Measurements from ENCODE around the gene MFN2.

MFN2 gene

GRCh38 chr1:12014141-12014991 is 34.1 kb downstream of the MFN2 start:
- WGBS (ENCODE audit: extremely low coverage, insufficient coverage, low lambda C conversion rate) = no CpG with 5 or more reads among the region's 16 CpGs
- H2BK15ac ChIP-seq (replicated peaks; ENCODE audit: low read depth) = no peak overlapping the region

GRCh38 chr1:12015001-12015491 is 34.8 kb downstream of the MFN2 start:
- Histone ChIP-seq H3K79me2 (ENCODE audit: control insufficient read depth, insufficient read depth, low read length) (peaks cover 3% of the 10 kb centered on the region), H3K27ac (ENCODE audit: low read depth, low read length) (no peak overlapping the region), H3K4me2 (ENCODE audit: low read length) (no peak overlapping the region), H3K56ac (ENCODE audit: low read length) (no peak overlapping the region), H2BK5ac (ENCODE audit: low read length) (no peak overlapping the region), H3K27me3 (ENCODE audit: insufficient read depth, low read length, poor library complexity) (no peaks in the 10 kb centered on the region), H3K4me1 (ENCODE audit: control insufficient read depth, low read depth, low read length) (no peaks in the 10 kb centered on the region), H3K4ac (ENCODE audit: low read depth, low read length) (no peak overlapping the region), H4K5ac (ENCODE audit: low read length) (no peak overlapping the region), H3K79me1 (ENCODE audit: low read length) (peaks cover 3% of the 10 kb centered on the region), H3K36me3 (ENCODE audit: control insufficient read depth, insufficient read depth, low read length) (peaks cover 7% of the 10 kb centered on the region), H2AK5ac (ENCODE audit: low read length) (no peak overlapping the region), H3K4me3 (ENCODE audit: low read length) (no peak overlapping the region), H3K18ac (ENCODE audit: low read length) (no peak overlapping the region), H2BK120ac (ENCODE audit: low read depth, low read length) (no peak overlapping the region), H3K9ac (ENCODE audit: low read length) (no peak overlapping the region), H4K8ac (ENCODE audit: low read depth, low read length) (no peak overlapping the region), H2BK15ac (replicated peaks; ENCODE audit: low read depth) (no peak overlapping the region), H3K23ac (ENCODE audit: low read length) (no peak overlapping the region)
- DNase-seq = no peak
- no CpG with 5 or more reads among the region's 10 CpGs for WGBS (ENCODE audit: extremely low coverage, insufficient coverage, low lambda C conversion rate)

More at GRCh38 chr1:12014141-12014991, 34.1 kb downstream of the MFN2 start:
- H4K5ac ChIP-seq (ENCODE audit: low read length) = no peak overlapping the region
- H3K4me2 ChIP-seq (ENCODE audit: low read length) = no peak overlapping the region
- no peak overlapping the region for H2BK120ac ChIP-seq (ENCODE audit: low read depth, low read length)
- no peak overlapping the region for H3K23ac ChIP-seq (ENCODE audit: low read length)
- no peak overlapping the region for H3K9ac ChIP-seq (ENCODE audit: low read length)
- H3K79me2 ChIP-seq (ENCODE audit: control insufficient read depth, insufficient read depth, low read length) = no peaks in the 10 kb centered on the region
- no peaks in the 10 kb centered on the region for H3K4me1 ChIP-seq (ENCODE audit: control insufficient read depth, low read depth, low read length)
- peaks cover 7% of the 10 kb centered on the region for H3K36me3 ChIP-seq (ENCODE audit: control insufficient read depth, insufficient read depth, low read length)
- no peak overlapping the region for H3K27ac ChIP-seq (ENCODE audit: low read depth, low read length)
- no peak overlapping the region for H3K4me3 ChIP-seq (ENCODE audit: low read length)
- H3K56ac ChIP-seq (ENCODE audit: low read length) = no peak overlapping the region
- DNase-seq = peak; percentile 70
- no peaks in the 10 kb centered on the region for H3K27me3 ChIP-seq (ENCODE audit: insufficient read depth, low read length, poor library complexity)
- H3K4ac ChIP-seq (ENCODE audit: low read depth, low read length) = no peak overlapping the region
- H3K18ac ChIP-seq (ENCODE audit: low read length) = no peak overlapping the region
- H2BK5ac ChIP-seq (ENCODE audit: low read length) = no peak overlapping the region
- no peak overlapping the region for H4K8ac ChIP-seq (ENCODE audit: low read depth, low read length)
- no peaks in the 10 kb centered on the region for H3K79me1 ChIP-seq (ENCODE audit: low read length)
- no peak overlapping the region for H2AK5ac ChIP-seq (ENCODE audit: low read length)

GRCh38 chr1:12015499-12015898 is 35.3 kb downstream of the MFN2 start:
- no peak overlapping the region for H3K18ac ChIP-seq (ENCODE audit: low read length)
- peaks cover 8% of the 10 kb centered on the region for H3K79me2 ChIP-seq (ENCODE audit: control insufficient read depth, insufficient read depth, low read length)
- no peaks in the 10 kb centered on the region for H3K27me3 ChIP-seq (ENCODE audit: insufficient read depth, low read length, poor library complexity)
- no peaks in the 10 kb centered on the region for H3K4me1 ChIP-seq (ENCODE audit: control insufficient read depth, low read depth, low read length)
- H4K8ac ChIP-seq (ENCODE audit: low read depth, low read length) = no peak overlapping the region
- no peak overlapping the region for H3K4me3 ChIP-seq (ENCODE audit: low read length)
- H4K5ac ChIP-seq (ENCODE audit: low read length) = no peak overlapping the region
- H3K23ac ChIP-seq (ENCODE audit: low read length) = no peak overlapping the region
- H2AK5ac ChIP-seq (ENCODE audit: low read length) = no peak overlapping the region
- H3K27ac ChIP-seq (ENCODE audit: low read depth, low read length) = no peak overlapping the region
- no peak overlapping the region for H3K4me2 ChIP-seq (ENCODE audit: low read length)
- no peak overlapping the region for H3K9ac ChIP-seq (ENCODE audit: low read length)
- peaks cover 7% of the 10 kb centered on the region for H3K36me3 ChIP-seq (ENCODE audit: control insufficient read depth, insufficient read depth, low read length)
- no CpG with 5 or more reads among the region's 9 CpGs for WGBS (ENCODE audit: extremely low coverage, insufficient coverage, low lambda C conversion rate)
- no peak overlapping the region for H3K56ac ChIP-seq (ENCODE audit: low read length)
- H3K4ac ChIP-seq (ENCODE audit: low read depth, low read length) = no peak overlapping the region
- H3K79me1 ChIP-seq (ENCODE audit: low read length) = peaks cover 6% of the 10 kb centered on the region
- no peak overlapping the region for H2BK15ac ChIP-seq (replicated peaks; ENCODE audit: low read depth)
- no peak overlapping the region for H2BK5ac ChIP-seq (ENCODE audit: low read length)
- no peak overlapping the region for H2BK120ac ChIP-seq (ENCODE audit: low read depth, low read length)
- DNase-seq = no peak

DNA sequence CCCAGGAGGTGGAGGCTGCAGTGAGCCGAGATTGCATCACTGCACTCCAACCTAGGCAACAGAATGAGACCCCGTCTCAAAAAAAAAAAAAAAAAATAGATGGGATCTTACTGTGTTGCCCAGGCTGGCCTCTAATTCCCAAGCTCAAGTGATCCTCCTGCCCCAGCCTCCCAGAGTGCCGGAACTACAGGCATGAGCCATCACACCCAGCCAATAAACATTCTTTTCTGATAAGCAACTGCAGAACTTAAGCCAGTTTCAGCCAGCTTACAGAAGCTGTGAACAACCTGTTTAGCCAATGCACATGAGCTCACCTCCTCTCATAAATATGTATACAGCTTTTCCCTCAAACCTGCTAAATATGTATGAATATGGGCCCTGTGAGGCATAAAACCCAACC is 35.9 kb downstream of the MFN2 start:
- Histone ChIP-seq H2BK5ac (ENCODE audit: low read length) (no peak overlapping the region), H3K27me3 (ENCODE audit: insufficient read depth, low read length, poor library complexity) (no peaks in the 10 kb centered on the region), H2BK120ac (ENCODE audit: low read depth, low read length) (no peak overlapping the region), H4K5ac (ENCODE audit: low read length) (no peak overlapping the region), H4K8ac (ENCODE audit: low read depth, low read length) (no peak overlapping the region), H3K36me3 (ENCODE audit: control insufficient read depth, insufficient read depth, low read length) (peaks cover 7% of the 10 kb centered on the region), H3K9ac (ENCODE audit: low read length) (no peak overlapping the region), H3K56ac (ENCODE audit: low read length) (no peak overlapping the region), H3K4me1 (ENCODE audit: control insufficient read depth, low read depth, low read length) (no peaks in the 10 kb centered on the region), H3K4me3 (ENCODE audit: low read length) (no peak overlapping the region), H3K79me2 (ENCODE audit: control insufficient read depth, insufficient read depth, low read length) (peaks cover 8% of the 10 kb centered on the region), H3K27ac (ENCODE audit: low read depth, low read length) (no peak overlapping the region), H3K4ac (ENCODE audit: low read depth, low read length) (no peak overlapping the region), H3K23ac (ENCODE audit: low read length) (no peak overlapping the region), H3K18ac (ENCODE audit: low read length) (no peak overlapping the region), H3K79me1 (ENCODE audit: low read length) (peaks cover 6% of the 10 kb centered on the region), H3K4me2 (ENCODE audit: low read length) (no peak overlapping the region), H2BK15ac (replicated peaks; ENCODE audit: low read depth) (no peak overlapping the region), H2AK5ac (ENCODE audit: low read length) (no peak overlapping the region)
- no peak for DNase-seq
- no CpG with 5 or more reads among the region's 3 CpGs for WGBS (ENCODE audit: extremely low coverage, insufficient coverage, low lambda C conversion rate)

DNA sequence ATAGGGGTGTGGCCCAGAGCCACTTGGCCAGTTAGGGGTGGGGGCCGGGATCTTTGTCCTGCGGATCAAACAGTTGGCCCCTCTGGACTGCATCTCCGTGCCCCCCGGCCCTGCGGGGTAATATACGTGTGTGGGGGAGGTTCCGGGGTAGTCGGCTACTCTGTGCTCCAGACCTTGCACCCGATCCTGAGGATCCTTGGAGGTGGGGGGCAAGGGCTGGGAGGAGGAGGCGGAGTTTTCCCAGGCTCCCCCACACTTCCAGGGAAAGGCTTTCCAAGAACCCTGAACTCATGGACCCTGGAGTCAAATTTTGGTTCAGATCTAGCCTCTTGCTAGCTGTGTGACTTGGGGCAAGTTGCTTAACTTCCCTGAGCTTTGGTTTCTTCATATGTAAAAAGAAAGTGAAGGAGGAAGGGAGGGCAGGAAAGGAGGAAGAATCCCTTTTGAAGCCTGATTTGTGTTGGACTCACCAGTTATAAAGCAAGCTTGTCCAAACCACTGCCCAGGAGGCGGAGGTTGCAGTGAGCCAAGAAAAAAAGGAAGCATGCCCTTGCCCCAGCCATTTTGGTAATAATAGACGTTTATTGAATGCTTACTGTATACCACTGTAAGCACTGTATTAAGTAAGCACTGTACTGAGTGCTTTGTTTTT is 39.7 kb downstream of the MFN2 start:
- H3K56ac ChIP-seq (ENCODE audit: low read length) = peak overlapping the region; percentile 97
- no peak overlapping the region for H2BK120ac ChIP-seq (ENCODE audit: low read depth, low read length)
- H3K4me2 ChIP-seq (ENCODE audit: low read length) = peak overlapping the region; percentile 87
- no peak overlapping the region for H4K5ac ChIP-seq (ENCODE audit: low read length)
- WGBS (ENCODE audit: extremely low coverage, insufficient coverage, low lambda C conversion rate) = no CpG with 5 or more reads among the region's 12 CpGs
- H3K4me3 ChIP-seq (ENCODE audit: low read length) = peak overlapping the region; percentile 85
- H3K4me1 ChIP-seq (ENCODE audit: control insufficient read depth, low read depth, low read length) = no peaks in the 10 kb centered on the region
- peak overlapping the region; percentile 76 for H2BK5ac ChIP-seq (ENCODE audit: low read length)
- H3K79me1 ChIP-seq (ENCODE audit: low read length) = peaks cover 13% of the 10 kb centered on the region
- H3K36me3 ChIP-seq (ENCODE audit: control insufficient read depth, insufficient read depth, low read length) = peaks cover 8% of the 10 kb centered on the region
- no peak overlapping the region for H2BK15ac ChIP-seq (replicated peaks; ENCODE audit: low read depth)
- peak overlapping the region; percentile 94 for H3K27ac ChIP-seq (ENCODE audit: low read depth, low read length)
- H3K9ac ChIP-seq (ENCODE audit: low read length) = peak overlapping the region; percentile 94
- peak; percentile 33 for DNase-seq
- H3K4ac ChIP-seq (ENCODE audit: low read depth, low read length) = peak overlapping the region; percentile 83
- peaks cover 15% of the 10 kb centered on the region for H3K79me2 ChIP-seq (ENCODE audit: control insufficient read depth, insufficient read depth, low read length)
- H2AK5ac ChIP-seq (ENCODE audit: low read length) = no peak overlapping the region
- peak overlapping the region; percentile 66 for H3K23ac ChIP-seq (ENCODE audit: low read length)
- peak overlapping the region; percentile 89 for H4K8ac ChIP-seq (ENCODE audit: low read depth, low read length)
- no peak overlapping the region for H3K18ac ChIP-seq (ENCODE audit: low read length)
- H3K27me3 ChIP-seq (ENCODE audit: insufficient read depth, low read length, poor library complexity) = no peaks in the 10 kb centered on the region
